GM19468 (cell line): ENCODE results near the gene ADRM1.

Source experiments
- ATAC-seq: cut with Tn5 transposase; IDR thresholded peaks from one replicate; pipeline ENCODE4 v1.9.1; 2021; ENCODE audit warnings: mild to moderate bottlenecking, moderate library complexity, moderate number of reproducible peaks; ENCODE audit not compliant: unreplicated experiment; ENCODE audit errors: extremely low read depth

The ADRM1 gene

GRCh38 chr20:62277253-62277652 is 25.5 kb upstream of the ADRM1 start:
- ATAC-seq: no peak

DNA sequence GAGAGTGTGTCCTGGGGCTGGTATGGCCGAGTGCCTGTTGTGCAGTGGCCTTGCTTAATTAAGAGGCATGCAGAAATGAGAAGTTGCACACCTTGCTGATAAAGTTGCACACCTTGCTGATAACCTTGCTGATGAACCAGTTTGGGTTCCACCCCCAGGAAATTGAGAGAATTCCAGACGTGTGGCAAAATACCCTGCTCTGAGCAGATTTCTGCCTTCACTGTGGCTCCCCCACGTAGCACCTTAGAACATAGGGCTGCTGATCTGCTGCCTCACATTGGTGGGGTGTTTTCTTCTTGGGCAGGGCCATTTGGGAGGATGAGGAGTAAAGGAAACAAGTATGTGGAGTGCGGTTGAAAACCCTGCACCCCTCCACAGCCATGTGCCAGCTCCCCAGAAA is 22.5 kb upstream of the ADRM1 start:
- ATAC-seq: no peak

GRCh38 chr20:62281161-62281933 is 21.4 kb upstream of the ADRM1 start:
- ATAC-seq: no peak

DNA sequence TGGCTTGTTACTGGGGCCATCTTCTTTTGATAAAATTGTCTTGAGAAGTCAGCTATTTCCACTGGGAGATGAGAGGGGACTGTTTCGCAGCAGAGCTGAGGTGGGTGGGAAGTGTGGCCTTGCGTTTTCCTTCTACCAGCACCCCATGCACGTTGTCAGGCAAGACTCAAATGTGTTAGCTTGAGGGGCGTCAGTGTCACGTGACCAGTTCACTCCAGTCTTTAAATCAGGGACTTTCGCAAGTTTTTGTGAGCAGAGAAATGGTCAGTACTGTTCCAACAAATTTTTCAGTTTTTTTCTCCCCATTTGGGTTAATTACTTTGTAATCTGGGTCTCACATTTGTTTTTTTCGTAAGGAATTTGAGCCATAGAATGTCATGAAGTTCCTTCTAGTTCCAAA is 20.7 kb upstream of the ADRM1 start:
- no peak for ATAC-seq

GRCh38 chr20:62282877-62283503 is 19.8 kb upstream of the ADRM1 start:
- no peak for ATAC-seq

DNA sequence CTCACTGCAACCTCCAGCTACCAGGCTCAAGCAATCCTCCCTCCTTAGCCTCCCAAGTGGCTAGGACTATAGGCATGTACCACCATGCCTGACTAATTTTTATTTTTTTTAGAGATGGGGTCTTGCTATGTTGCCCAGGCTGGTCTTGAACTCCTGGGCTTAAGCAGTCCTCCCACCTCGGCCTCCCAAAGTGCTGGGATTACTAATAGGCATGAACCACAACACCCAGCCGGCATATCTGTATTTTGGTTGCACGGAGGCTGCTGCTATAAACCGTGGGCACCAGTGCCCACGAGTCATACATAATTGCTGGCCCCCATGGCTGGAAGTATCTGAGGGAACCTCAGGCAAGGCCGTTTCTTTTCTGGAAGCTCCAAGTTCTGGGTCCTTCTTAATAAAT is 18.3 kb upstream of the ADRM1 start:
- ATAC-seq: no peak

GRCh38 chr20:62285151-62285550 is 17.6 kb upstream of the ADRM1 start:
- no peak for ATAC-seq

DNA sequence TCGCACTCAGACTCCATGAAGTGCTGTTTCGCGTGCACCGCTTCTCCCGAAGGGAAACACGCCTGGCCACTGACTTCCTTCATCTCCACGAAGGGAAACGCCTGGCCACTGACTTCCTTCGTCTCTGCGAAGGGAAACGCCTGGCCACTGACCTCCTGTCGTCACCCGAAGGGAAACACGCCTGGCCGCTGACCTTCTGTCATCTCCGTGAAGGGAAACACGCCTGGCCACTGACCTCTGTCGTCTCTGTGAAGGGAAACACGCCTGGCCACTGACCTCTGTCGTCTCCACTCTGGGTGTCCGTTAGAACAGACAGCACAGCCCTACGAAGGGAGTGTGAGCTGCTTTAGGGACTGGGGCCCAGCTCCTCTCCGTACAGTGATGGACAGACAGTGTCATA is 17.1 kb upstream of the ADRM1 start:
- ATAC-seq: no peak

DNA sequence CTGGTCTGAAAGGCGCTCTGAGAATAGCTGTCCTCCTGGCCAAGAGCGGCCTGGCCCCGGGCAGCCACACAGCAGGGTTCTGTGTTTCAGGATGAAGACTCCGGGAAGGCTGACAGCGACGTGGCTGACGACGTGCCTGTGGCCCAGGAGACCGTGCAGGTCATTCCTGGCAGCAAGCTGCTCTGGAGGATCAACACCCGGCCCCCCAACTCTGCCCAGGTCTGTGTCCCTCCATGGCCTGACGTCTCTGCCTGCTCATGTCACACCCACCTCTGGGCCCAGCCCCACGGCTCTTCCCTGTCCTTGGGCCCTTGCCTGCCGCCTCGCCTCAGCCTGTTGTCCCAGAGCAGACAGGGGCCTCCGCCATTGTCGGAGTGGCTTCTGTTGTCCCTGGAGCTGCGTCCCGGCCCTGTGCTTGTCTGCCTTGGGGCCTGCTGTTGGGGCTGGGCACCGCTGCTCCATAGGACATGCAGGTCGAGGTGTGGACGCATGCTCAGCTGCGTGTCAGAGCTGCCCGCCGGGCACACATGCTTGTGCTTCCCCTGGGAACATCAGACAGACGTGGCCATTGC is 16.2 kb upstream of the ADRM1 start:
- ATAC-seq: no peak

DNA sequence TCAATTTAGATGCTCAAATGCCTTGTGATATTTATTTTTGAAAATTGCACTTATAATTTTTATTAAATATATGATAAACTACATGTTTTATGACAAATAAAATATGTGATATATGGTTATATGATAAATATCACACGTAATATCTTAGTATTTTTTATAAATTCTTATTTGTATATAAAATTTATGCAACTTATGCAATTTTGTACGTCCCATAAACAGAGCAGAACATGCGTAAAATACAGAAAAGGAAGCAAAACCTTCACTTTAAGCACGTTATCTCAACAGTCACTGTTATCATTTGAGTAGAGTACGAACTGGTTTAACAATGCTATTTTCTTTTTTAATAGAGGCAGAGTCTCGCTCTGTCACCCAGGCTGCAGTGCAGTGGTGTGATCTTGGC is 15.7 kb upstream of the ADRM1 start:
- no peak for ATAC-seq

DNA sequence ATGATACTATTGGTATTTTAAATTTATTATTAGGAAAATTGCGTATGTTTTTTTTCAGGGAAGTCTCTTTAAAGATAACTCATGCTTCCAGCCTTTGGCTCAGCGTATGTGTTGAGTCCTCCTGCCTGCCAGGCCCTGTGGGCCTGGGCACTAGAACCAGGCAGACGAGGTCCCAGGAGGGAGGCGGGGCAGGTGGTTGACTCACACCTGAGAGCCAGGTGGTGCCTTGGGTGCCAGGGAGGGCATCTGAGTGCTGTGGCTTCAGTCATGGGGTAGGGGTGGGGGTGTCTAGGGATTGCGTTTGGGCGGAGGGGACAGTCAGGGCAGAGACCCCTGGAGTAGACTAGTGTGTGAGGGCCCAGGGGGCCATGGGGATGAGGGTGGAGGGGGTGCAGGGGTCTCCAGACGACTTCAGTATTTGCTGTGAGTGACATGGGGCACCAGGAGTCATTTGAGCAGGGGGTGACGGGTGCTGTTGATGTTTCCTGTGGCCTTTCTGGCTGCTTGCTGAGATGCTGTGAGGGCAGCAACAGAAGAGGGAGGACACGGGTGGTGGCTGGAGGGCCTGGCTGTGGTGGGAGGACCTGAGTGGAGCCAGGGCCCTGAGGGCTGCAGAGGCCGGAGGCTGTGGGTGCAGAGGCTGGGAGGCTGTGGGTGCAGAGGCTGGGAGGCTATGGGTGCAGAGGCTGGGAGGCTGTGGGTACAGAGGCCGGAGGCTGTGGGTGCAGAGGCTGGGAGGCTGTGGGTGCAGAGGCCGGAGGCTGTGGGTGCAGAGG is 14.8 kb upstream of the ADRM1 start:
- no peak for ATAC-seq

DNA sequence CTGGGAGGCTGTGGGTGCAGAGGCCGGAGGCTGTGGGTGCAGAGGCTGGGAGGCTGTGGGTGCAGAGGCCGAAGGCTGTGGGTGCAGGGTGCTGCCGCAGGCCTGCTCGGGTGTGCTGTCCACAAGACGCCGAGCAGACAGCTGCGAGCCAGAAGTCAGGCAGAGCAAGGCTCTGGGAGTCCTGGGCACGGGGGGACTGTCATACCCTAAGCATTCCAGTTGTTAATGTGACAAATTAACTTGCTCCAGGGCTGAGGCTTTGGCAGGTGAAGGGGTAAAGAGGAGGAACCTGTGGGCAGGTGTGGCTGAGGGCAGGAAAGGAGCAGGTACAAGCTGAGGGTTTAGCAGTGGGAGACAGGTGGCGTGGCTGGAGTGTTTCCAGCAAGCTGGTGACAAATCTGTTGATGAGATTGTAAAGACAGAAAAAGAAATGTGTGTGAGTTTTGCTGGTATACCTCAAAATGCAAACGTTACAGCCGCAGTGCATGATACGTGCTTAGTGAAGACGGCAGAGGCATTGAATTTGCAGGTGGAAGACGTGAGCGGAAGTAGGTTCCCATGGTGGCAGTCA is 14.2 kb upstream of the ADRM1 start:
- ATAC-seq: no peak

DNA sequence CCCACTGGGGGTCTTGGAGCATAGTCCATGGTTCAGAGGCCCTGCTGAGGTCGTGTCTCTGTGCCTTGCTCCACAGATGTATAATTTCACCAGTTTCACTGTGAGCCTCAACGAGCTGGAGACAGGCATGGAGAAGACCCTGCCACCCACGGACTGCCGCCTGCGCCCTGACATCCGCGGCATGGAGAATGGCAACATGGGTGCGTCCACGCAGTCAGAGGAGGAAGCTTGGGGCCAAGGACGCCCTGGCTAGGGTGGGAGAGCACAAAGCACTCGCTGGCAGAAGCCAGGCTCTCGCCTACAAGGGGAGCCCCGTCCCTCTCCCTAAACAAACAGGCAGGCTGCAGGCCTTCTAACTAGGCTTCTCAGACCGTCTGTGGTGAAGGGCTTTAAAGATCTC is 13.7 kb upstream of the ADRM1 start:
- no peak for ATAC-seq

GRCh38 chr20:62289898-62290297 is 12.9 kb upstream of the ADRM1 start:
- no peak for ATAC-seq

- ATAC-seq: no peak
Measured at GRCh38 chr20:62291251-62292066, 11.3 kb upstream of the ADRM1 start.

DNA sequence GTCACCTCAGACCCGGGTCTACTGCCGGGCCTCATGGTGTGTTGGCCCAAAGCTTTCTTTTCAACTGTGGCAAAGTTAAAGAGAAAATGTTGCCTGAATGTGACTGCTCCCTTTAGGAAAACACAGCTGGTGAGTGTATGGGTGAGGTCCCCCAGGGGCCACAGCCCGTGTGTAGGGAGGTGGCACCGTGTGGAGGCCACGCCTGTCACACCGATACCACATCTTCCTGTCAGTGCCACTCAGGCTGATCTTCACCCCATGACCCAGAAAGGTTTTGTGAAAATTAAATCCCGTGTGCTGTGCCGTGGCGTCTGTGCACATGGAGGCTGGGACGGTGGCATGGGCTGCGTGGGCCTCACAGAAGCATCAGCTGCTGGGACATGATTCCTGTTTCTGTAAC is 10.7 kb upstream of the ADRM1 start:
- ATAC-seq: no peak

DNA sequence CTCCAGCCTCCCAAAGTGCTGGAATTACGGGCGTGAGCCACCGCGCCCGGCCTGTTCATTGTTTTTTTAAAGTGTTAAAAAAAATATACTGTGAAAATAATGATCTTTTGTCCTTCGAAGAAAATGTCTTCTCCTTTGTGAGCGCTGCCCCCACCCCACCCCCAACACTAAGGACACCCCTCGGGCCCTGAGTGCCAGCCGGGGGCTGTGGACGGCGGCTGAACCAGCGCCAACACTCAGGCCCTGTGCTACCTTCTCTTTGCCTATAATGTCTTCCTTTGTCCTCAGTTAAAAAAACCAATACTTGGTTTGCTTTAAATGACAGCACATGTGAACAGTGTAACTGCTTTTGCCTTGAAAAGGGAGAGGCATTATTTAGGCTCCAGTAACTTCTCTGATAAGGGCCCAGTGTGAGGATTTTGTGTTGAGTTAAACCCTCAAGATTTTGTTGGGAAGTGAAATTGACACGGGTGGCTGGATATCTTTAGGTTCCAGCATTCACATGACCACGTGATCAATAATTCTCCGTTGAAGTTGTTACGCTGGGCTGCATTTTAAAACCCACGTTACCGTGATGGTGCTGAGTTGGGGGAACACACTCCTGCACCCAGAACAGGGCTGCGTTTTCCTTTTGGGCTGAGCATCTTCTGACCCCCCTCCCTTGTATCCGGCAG is 9.5 kb upstream of the ADRM1 start:
- no peak for ATAC-seq

GRCh38 chr20:62293946-62294345 is 8.9 kb upstream of the ADRM1 start:
- no peak for ATAC-seq

GRCh38 chr20:62294516-62294915 is 8.3 kb upstream of the ADRM1 start:
- no peak for ATAC-seq
